HG03196 (cell line): ENCODE results near the gene C17orf58.
"Not testable (repeated sequence)": the region's sequence is repeated elsewhere in the genome, so short reads cannot be mapped to it uniquely, and the experiment has no call there.

Source experiments
- ATAC-seq: cut with Tn5 transposase; IDR thresholded peaks from one replicate; pipeline ENCODE4 v1.9.1; 2021; ENCODE audit not compliant: unreplicated experiment

C17orf58 gene

DNA sequence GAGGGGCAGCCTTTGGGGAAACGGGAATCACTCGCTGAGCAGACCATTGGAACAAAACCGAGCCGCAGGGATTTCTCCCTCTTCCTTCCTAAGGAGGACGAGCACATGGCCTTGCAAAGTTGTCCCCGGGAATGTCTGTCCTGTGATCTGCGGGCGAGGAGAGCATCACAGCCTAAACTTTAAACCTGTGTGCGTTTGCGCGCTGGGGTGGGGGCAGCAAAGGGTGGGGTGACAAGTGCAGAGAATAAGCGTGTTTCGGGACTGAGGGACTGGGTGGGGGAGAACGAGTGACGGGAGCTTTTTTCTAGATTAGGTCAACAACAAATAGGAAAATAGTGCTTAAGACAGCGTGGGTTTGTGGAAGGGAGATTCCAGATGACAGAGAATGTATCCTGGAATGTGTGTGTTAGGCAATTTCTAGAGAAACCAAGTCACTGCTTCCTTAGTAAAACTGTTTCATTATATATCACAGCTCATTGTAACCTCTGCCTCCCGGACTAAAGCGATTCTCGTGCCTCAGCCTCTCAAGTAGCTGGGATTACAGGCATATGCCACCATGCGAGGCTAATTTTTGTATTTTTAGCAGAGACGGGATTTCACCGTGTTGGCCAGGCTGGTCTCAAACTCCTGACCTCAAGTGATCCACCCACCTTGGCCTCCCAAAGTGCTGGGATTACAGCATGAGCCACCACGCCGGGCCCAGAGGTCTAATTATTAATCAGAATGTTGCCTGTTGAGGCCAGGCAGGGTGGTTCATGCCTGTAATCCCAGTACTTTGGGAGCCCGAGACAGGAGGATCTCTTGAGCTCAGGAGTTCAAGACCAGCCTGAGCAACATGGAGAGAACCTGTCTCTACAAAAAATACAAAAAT, at the start of gene C17orf58:
C17orf58 (minus strand) TSS at position 169 of the 871 bp plus-strand sequence. CDS start 271 bp downstream, outside the sequence.
- ATAC-seq: not testable (repeated sequence)

DNA sequence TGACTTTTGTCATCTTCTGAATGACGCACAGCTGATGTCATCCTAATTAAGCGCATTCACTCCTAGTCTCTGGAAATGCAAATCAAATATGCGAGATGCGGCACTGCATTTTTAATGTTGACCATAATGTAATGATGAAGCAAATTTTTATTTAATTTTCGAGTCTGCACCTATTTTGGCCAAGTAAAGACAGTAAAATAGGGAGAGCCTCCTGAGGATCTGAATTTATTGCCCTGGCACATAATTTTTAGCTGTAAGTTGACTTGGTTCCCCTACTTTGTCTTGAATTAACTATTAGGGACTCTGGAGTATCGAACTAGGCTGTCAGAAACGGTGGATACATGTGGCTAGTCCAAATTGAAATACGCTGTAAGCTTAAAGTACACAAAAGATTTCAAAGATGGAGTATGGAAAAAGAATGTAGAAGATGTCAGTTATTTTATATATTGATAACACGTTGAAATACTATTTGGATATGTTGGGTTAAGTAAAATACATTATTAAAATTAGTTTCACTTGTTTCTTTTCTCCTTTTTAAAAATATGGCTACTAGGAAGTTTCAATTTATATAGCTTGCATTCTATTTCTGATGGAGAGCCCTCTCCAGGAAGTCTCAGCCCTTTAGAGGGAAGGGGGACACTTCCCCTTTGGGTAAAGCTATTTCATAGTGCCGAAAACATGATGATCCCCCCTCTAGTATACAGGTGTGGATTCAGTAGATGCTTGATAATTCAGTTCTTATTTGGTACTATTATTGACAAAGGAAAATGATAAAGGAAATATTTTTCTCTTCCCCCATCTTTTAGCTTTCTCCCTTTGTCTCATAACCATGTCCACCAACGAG, 40.3 kb upstream of the C17orf58 start:
- ATAC-seq: no peak

DNA sequence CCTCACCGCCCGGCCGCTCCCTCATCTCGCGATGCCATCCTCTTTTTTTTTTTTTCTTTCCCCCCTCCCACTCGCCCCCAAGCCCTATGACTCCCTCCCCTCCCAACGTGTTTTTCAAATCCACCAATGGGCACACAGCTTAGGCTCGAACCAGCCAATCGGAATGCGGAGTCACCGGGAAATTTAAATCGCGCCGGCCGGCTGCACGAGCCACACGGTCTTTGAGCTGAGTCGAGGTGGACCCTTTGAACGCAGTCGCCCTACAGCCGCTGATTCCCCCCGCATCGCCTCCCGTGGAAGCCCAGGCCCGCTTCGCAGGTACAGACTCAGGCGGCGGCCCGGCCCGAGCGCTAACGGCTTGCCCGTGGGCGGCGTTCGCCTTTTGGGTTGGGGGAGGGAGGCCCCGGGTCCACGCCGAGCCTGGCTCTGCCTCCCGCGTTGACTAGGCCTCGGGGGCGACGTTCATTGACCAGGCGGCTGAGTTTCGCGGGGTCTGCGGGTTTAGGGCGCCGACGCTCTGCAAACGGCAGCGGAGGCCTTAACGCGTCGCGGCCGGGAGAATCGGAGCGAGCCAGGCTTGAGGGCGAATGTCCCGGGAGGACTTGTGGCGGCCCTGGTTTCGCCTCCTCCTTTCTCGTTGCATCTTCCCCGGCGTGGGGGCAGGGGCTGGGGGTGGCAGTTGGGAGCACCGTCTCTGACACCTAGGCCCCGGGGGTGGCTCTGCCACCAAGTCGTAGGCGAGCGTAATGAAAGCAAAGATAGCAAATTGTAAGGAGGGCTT, 39.4 kb upstream of the C17orf58 start, which contains the start of gene KPNA2:
KPNA2 (plus strand) TSS at position 213 of the 781 bp plus-strand sequence. CDS start 1,398 bp downstream, outside the sequence.
- peak; percentile 91 for ATAC-seq

DNA sequence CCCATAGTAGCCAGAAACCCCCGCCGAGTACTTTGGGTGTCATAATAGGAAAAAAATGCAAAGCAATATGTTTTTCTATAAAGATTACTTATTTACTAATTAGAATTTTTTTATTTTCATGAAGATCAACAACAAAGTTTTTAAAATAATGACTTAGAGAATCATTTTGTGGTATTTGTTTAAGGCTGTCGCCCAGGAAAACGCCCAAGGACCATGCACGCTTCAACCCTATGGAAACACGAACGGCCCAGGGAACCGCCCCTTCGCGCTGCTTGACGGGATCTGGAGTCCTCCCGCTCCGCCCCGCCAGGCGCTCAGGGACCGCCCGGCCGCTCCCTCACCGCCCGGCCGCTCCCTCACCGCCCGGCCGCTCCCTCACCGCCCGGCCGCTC, 38.9 kb upstream of the C17orf58 start:
- peak; percentile 94 for ATAC-seq

DNA sequence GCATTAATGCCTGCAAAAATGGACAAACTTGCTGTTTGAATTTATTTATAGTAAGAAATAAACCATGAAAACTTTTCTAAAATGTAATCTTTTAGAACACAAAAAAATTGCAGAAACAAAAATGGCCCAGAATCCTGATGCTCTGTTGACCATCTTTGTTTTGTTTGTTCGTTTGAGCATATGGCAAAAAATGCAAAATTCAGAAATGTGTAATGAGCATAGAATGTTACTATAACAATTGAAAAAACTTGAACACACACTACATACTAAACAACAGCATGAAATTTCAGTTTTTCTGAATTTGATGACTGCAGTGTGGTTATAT, 38.1 kb upstream of the C17orf58 start:
- ATAC-seq: no peak

DNA sequence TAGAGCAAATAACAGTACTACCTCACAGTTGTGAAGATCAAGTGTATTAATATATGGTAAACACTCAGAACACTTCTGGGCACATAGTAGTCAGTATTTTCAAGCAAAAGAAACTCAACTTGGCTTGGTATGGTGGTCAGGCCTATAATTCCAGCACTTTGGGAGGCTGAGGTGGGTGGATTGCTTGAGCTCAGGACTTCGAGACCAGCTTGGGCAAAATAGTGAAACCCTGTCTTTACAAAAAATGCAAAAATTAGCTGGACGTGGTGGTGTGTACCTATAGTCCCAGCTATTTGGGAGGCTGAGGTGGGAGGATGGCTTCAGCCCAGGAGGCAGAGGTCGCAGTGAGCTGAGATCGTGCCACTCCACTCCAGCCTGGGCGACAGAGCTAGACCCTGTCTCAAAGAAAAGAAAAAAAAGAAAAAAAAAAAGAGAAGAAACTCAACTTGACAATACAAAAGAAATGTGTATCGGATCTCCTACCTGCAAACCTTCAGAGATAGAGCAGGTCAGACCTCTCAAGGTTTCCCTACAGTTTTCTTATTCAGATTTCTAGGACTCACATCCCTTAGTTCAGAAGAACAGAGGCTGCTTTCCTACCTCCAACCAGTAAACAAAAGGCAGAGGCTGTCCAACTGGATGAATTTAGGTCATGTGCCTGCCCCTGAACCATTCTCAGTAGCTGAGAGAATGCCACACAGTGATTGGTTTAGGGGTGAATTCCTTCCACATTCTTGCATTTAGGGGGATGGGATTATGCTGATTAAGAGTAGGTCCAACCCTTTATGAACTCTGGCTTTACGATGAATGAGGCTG, 37.6 kb upstream of the C17orf58 start:
- ATAC-seq: no peak

DNA sequence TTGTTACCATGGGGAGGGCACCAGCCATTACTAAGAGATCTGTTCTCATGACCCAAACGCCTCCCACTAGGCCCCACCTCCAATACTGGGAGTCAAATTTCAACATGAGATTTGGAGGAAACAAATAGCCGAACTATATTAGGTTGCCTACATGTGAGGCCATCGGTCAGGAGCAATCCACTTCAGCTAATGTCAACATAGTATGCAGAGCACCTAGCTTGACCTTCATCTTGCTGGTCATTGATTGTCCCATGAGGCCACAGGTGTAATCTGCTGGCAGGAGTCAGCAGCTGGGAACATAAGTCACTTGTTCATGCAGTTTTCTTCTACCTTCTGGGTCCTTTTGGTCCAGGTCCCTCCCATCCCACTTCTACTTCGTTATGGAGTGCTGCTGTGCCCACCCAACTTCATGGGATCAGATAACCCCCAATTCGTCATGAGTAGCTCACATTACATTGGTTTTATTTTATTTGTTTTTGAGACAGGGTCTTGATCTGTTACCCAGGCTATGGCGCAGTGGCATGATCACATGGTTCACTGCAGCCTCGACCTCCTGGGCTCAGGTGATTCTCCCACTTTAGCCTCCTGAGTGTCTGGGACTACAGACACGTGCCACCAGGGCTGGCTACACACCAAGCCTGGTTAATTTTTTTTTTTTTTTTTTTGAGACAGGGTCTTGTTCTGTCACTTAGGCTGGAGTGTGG, 33.4 kb upstream of the C17orf58 start:
- ATAC-seq: no peak

DNA sequence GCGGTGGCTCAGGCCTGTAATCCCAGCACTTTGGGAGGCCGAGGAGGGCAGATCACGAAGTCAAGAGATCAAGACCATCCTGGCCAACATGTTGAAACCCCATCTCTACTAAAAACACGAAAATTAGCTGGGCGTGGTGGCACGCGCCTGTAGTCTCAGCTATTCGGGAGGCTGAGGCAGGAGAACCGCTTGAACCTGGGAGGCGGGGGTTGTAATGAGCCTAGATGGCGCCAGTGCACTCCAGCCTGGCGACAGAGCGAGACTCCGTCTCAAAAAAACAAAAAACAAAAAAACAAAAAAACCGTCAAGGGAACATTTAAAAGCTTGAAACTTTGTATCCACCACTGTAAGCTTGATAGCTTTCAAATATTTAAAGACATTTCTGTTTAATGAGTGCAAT, 26.3 kb upstream of the C17orf58 start:
- ATAC-seq: not testable (repeated sequence)

DNA sequence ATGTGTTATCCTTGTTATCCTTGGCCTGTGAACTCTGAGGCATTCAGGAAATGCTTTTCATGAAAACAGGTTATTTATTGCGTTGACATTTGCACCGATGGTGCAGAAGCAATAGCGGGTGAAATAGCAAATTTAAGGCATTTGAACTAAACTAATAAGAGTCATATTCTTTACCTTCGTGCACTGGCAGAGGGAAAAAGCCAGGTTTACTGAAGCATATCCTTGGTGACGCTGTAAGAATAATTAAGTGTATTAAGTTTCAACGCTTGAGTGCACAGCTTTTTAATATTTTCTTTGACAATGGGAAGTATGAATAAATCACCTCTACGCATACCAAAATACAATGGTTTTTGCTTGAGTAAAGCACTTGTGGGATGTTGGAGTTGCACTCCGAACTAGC, 25.7 kb upstream of the C17orf58 start:
- ATAC-seq: no peak

DNA sequence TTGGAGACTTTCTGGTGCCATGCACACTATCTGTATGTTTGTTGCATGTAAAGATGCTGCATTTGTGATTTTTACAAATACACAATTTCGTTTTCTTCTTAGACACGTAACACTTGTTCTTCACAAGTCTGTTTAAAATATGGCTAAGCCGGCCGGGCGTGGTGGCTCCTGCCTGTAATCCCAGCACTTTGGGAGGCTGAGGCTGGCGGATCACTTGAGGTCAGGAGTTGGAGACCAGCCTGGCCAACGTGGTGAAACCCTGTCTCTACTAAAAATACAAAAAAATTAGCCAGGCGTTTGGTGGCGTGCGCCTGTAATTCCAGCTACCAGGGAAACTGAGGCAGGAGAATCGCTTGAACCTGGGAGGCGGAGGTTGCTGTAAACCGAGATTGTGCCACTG, 24.5 kb upstream of the C17orf58 start:
- ATAC-seq: not testable (repeated sequence)

DNA sequence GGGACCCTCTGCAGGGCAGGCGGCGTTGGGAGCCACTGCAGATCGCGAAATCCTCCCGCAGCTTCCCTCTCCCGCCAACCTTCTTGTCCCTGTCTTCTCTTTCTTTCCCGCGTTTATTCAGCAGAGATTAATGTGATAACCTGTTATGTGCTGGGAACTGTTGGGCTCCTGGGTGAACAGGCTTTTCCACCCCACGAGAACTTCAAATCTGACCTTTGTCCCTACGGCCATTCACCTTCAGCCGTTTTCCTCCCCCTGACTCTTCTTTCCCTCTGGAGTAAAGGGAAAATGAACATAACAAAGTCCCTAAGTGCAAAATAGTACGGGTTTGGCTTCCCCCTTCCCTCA, 24.1 kb upstream of the C17orf58 start:
- no peak for ATAC-seq

DNA sequence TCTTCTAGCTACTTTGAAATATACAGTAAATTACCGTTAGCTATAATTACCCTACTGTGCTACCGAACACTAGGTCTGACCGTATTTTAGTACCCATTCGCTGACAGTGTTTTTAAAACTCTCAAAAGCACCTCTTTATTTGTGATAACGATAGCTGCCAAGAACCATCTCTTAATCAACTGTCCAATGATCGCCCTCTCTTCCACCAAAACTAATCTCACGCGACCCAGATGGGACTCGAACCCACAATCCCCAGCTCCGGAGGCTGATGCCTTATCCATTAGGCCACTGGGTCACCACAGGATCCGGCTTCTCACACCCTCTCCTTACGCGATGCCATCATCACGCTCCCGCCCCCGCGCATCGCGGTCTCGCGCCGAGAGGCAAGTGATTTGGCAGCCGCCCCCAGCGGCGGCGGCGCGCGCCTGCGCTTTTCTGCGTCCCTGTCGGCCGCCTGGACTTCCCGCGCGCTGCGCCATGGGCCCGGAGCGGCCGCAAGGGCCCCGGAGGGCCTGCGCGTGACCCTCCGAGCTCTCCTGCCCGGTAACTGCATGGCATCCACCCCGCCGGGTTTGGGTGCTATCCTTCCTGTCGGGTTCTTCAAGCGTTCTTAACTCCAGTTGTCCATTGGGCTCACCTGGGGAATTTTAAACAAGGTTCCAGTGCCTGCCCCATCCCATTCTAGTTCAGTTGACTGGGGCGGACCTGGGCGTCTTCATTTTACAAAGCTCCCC, 23.6 kb upstream of the C17orf58 start:
- peak; percentile 98 for ATAC-seq

DNA sequence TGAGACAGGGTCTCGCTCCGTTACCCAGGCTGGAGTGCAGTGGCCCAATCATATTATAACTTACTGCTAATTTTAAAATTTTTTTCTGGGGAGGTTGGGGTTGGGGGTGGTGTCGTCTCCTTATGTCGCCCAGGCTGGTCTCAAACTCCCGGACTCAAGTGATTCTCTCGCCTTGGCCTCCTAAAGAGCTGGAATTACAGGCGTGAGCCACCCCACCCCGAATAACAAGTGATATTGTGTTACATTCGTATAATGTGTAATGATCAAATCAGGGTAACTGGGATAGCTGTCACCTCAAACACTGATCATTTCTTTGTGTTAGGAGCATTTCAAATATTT, 23.0 kb upstream of the C17orf58 start:
- no peak for ATAC-seq

DNA sequence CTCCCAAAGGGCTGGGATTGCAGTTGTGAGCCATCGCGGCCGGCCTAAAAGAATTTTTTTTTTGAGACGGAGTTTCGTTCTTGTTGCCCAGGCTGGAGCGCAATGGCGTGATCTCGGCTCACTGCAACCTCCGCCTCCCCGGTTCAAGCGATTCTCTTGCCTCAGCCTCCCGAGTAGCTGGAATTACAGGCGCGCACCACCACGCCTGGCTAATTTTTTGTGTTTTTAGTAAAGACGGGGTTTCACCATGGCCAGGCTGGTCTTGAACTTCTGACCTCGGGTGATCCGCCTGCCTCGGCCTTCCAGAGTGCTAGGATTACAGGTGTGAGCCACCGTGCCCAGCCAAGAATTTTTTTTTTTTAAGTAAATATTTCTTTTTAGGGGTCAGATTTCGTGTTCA, 22.2 kb upstream of the C17orf58 start:
- ATAC-seq: not testable (repeated sequence)

DNA sequence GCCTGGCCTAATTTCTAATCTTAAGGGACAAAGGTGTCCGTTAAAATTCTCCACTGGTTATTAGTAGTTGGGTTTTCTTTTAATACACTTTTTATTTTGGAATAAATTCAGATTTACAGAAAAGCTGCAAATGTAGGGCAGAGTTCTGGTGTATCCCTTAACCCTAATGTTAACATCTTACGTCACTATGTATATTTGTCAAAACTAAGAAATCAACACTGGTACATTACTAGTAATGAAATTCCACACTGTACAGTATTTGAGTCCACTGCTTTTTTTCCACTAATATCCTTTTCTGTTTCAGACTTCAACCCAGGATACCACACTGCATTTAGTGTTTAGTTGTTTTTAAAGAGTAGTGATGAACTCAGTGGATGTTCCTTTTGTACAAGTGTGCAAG, 20.6 kb upstream of the C17orf58 start:
- ATAC-seq: no peak

DNA sequence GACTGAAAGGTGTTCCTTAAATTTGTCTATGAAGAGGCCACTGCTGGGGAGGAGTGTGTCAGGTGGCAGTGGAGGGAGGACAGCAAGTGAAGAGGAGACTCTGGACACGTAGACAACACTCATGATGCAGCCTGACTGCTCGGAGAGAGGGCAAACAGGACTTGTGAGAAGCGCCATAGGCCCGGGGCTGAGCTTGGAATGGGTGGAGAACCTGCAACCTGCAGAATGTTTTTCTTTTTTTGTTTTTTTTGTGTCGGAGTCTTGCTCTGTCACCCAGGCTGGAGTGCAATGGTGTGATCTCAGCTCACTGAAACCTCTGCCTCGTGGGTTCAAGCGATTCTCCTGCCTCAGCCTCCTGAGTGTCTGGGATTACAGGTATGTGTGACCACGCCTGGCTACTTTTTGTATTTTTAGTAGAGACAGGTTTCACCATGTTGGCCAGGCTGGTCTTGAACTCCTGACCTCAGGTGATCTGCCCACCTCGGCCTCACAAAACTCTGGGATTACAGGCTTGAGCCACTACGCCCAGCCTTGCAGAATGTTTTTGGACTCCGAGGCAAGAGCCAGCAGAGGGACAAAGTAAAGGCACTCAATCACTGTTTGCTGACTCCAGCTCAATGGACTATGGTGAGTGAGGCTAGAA, 18.9 kb upstream of the C17orf58 start:
- ATAC-seq: no peak

DNA sequence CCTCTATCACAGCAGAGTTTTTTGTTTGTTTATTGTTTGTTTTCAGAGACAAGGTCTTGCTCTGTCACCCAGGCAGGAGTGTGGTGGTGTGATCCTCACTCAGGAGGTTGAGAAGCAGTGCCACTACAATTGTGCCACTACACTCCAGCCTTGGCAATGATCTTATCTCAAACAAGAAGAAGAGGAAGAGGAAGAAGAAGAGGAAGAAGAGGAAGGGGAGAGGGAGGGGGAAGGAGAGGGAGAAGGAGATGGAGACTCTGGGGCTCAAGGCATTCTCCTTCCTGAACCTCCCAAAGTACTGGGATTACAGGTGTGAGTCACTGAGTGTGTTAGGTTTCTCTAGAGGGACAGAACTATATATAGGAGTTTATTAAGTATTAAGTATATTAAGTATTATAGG, 17.1 kb upstream of the C17orf58 start:
- no peak for ATAC-seq

DNA sequence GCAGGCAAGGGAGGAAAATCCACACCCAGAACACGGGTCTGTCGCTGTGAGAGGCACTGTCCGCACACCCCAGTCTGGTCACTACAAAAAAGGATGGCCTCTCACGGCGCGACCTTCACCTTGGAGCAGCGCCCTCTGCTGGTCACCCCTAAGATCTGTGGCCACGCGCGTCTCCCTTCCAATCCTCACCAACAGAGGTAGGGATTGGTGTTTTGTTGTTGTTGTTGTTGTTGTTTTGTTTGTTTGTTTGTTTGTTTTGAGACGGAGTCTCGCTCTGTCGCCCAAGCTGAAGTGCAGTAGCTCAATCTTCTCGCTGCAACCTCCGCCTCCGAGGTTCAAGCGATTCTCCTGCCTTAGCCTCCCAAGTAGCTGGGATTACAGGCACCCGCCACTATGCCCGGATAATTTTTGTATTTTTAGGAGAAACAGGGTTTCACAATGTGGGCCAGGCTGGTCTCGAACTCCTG, 15.0 kb upstream of the C17orf58 start:
- ATAC-seq: peak; percentile 65

DNA sequence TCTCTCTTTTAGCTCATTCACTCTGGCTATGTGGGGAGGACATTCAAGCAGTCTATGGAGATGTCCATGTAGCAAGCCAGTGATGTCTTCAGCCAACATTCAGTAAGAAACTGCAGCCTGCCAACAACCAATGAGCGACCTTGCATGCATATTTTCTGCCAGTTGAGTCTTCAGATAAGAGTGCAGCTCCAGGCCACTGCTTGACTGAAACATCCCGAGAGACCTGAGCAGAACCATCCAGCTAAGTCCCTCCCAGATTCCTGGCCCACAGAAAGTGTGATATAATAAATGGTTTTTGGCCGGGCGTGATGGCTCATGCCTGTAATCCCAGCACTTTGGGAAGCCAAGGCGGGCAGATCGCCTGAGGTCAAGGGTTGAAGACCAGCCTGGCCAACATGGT, 10.5 kb upstream of the C17orf58 start:
- ATAC-seq: no peak
